ENCODE data around the gene SELP.
"Not testable (repeated sequence)": the region's sequence is repeated elsewhere in the genome, so short reads cannot be mapped to it uniquely, and the experiment has no call there.

Gene SELP

DNA sequence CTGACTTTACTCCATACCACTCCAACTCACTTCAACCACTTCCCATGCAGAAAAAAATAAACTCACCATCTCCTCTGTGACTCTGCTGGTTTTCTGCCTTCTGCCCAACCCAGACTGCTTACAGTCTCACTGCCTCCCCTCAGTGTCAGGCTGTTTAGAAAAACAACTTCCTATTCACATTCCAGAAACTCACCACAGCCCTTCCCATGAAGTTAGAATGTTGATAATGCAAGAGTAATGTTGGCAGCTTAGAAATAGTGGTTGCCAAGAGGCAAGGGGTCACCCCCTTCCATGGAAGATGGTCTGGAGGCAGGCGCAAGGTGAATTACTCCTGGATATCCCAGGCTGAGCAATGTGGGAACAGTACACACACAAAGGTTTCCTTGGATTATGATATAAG is at the start of gene SELP:
Gene SELP, minus strand, starts transcription at position 119 of the 400 bp plus-strand sequence. Its CDS starts 50 bp downstream, at position 69.
- Histone ChIP-seq H3K4me3 (no peak within 1 kb of the TSS), H3K36me3 (peaks cover 0 to 6% (median 0%) of the 10 kb centered on the region in 11 experiments; a peak in 1 of 22 replicates), H3K27ac (no peak within 1 kb of the TSS), H3K9ac (no peak within 1 kb of the TSS), H3K27me3 (no peaks in the 10 kb centered on the region), H3K4me2 (no peak within 1 kb of the TSS), H4K20me1 (no peaks in the 10 kb centered on the region), H3K4me1 (peaks cover 0 to 8% (median 0%) of the 10 kb centered on the region in 10 experiments; a peak in 3 of 20 replicates), H3K9me3 (replicated peaks in 1 of 11) (peaks cover 23 to 38% (median 25%) of the 10 kb centered on the region in 11 experiments)
- TF ChIP-seq Cebpa-rat (IDR thresholded peaks at IDR 0.05), result no peak

DNA sequence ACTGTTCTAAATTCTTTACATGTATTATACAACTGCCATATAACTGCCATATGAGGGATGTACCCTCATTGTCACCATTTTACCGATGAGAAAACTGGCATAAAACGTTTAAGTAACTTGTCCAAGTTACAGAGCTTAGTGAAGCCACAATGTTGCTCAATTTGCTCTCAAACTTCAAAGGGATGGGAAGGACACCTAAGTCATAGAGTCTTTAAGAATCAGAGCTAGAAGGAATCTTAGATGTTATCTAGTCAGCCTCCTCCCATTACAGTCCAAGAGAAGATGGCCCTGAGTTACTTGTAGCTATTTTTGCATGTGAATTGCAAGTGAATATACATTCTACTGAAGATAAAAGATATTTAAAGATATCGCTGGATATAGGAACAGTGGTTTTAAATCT is 49.8 kb upstream of the SELP start:
- H4K20me1 ChIP-seq, result no peaks in the 10 kb centered on the region
- peaks cover 0 to 9% (median 0%) of the 10 kb centered on the region in 11 experiments; a peak in 3 of 22 replicates for H3K9me3 ChIP-seq (replicated peaks in 1 of 11)
- H3K4me2 ChIP-seq, result no peak overlapping the region
- H3K9ac ChIP-seq, result no peak overlapping the region
- H3K36me3 ChIP-seq, result no peaks in the 10 kb centered on the region
- H3K4me1 ChIP-seq, result peaks cover 24 to 41% (median 38%) of the 10 kb centered on the region in 10 experiments
- TF ChIP-seq Cebpa-rat (IDR thresholded peaks at IDR 0.05), result no peak
- H3K27ac ChIP-seq, result no peak overlapping the region
- H3K27me3 ChIP-seq, result no peaks in the 10 kb centered on the region
- no peak overlapping the region for H3K4me3 ChIP-seq

DNA sequence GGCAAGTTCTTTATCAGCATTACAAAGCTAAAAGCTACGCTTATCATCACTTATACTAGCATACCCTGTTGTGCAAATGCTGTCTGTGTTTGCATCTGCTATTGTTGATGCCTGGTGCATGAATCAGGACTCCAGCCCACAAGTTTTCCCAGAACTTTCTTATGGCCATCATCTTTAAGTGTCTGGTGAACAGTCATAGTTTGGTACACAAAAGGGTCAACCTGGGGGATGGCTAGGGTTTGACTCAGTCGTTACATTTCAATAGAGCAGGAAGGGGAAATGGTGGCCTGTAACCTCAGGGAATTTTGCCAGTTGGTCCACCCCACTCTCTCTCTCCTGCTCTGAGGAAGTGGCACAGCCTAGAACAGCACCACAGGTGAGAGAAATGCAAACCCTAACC is 46.1 kb upstream of the SELP start:
- H4K20me1 ChIP-seq, result no peaks in the 10 kb centered on the region
- H3K9me3 ChIP-seq (replicated peaks in 1 of 11), result peaks cover 6 to 12% (median 8%) of the 10 kb centered on the region in 11 experiments; a peak in 19 of 22 replicates
- peaks cover 21 to 42% (median 36%) of the 10 kb centered on the region in 10 experiments for H3K4me1 ChIP-seq
- H3K4me3 ChIP-seq, result no peak overlapping the region
- no peak overlapping the region for H3K27ac ChIP-seq
- H3K36me3 ChIP-seq, result no peaks in the 10 kb centered on the region
- H3K9ac ChIP-seq, result no peak overlapping the region
- no peaks in the 10 kb centered on the region for H3K27me3 ChIP-seq
- TF ChIP-seq Cebpa-rat (IDR thresholded peaks at IDR 0.05), result no peak
- peak overlapping the region; percentile 36 to 74 (median 54) for H3K4me2 ChIP-seq

DNA sequence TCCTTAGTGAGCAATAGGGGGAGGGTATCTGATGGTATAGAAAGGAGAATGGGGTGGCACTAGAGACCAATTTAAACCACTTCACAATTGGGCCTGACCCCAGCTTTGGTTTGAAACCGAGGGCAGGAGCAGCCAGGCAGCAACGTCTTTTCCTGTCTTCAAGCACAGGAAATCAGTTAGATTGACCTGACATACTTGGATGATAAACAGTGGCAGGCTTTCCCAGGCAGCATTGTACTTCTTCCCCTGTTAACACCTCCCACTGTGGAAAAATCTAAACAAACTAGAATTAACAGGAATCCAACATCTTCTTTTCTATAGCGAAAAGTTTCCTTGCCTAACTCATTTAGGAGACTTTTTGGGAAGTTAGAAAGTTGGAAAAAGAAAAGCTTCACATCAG is 40.9 kb upstream of the SELP start:
- TF ChIP-seq Cebpa-rat (IDR thresholded peaks at IDR 0.05), result no peak
- H3K9me3 ChIP-seq (replicated peaks in 1 of 11), result peaks cover 7 to 33% (median 16%) of the 10 kb centered on the region in 11 experiments; a peak in 21 of 22 replicates
- H3K4me3 ChIP-seq, result no peak overlapping the region
- no peaks in the 10 kb centered on the region for H3K27me3 ChIP-seq
- no peaks in the 10 kb centered on the region for H3K36me3 ChIP-seq
- H3K4me2 ChIP-seq, result peak overlapping the region in 9 of 11 experiments; percentile 33 to 77 (median 66); a peak in 19 of 22 replicates
- peak overlapping the region in 2 of 11 experiments; percentile 7 to 38; a peak in 1 of 22 replicates for H3K9ac ChIP-seq
- H3K4me1 ChIP-seq, result peaks cover 20 to 42% (median 40%) of the 10 kb centered on the region in 10 experiments
- no peaks in the 10 kb centered on the region for H4K20me1 ChIP-seq
- peak overlapping the region in 5 of 11 experiments; percentile 5 to 39 (median 32); a peak in 3 of 22 replicates for H3K27ac ChIP-seq

DNA sequence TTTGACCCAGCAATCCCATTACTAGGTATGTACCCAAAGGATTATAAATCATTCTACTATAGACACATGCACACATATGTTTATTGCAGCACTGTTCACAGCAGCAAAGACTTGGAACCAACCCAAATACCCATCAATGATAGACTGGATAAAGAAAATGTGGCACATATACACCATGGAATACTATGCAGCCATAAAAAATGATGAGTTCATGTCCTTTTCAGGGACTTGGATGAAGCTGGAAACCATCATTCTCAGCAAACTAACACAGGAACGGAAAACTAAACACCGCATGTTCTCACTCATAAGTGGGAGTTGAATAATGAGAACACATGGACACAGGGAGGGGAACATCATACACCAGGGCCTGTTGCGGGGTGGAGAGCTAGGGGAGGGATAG is 40.3 kb upstream of the SELP start:
- H3K36me3 ChIP-seq, H3K27me3 ChIP-seq, H3K9ac ChIP-seq, H4K20me1 ChIP-seq, H3K4me3 ChIP-seq: not testable (repeated sequence)
- Histone ChIP-seq H3K27ac (peak overlapping the region in 1 of 11 experiments; percentile 32; a peak in 2 of 22 replicates), H3K4me2 (peak overlapping the region in 8 of 11 experiments; percentile 48 to 77 (median 66); a peak in 13 of 22 replicates), H3K9me3 (replicated peaks in 1 of 11) (peaks cover 7 to 33% (median 16%) of the 10 kb centered on the region in 11 experiments; a peak in 21 of 22 replicates), H3K4me1 (peaks cover 15 to 38% (median 35%) of the 10 kb centered on the region in 10 experiments)

DNA sequence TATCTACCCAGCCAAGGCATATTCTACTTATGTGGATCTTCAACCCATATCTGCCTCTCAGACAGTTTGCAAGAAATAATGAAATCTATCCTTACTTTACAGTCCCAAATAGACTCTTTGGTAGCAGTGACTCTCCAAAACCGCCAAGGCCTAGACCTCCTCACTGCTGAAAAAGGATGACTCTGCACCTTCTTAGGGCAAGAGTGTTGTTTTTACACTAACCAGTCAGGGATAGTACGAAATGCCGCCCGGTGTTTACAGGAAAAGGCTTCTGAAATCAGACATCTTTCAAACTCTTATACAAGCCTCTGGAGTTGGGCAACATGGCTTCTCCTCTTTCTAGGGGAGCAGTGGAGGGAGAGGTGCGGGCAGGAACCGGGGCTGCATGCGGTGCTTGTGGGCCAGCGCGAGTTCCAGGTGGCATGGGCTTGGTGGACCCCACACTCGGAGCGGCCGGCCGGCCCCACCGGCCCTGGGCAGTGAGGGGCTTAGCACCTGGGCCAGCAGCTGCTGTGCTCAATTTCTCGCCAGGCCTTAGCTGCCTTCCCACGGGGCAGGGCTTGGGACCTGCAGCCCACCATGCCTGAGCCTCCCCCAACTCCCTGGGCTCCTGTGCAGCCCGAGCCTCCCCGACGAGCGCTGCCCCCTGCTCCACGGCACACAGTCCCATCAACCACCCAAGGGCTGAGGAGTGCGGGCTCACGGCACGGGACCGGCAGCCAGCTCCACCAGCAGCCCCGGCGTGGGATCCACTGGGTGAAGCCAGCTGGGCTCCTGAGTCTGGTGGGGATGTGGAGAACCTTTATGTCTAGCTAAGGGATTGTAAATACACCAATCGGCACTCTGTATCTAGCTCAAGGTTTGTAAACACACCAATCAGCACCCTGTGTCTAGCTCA is 38.0 kb upstream of the SELP start:
- Histone ChIP-seq H3K4me2 (peak overlapping the region in 10 of 11 experiments; percentile 30 to 74 (median 50); a peak in 17 of 22 replicates), H3K4me1 (peaks cover 15 to 38% (median 35%) of the 10 kb centered on the region in 10 experiments), H3K9me3 (replicated peaks in 1 of 11) (peaks cover 2 to 27% (median 10%) of the 10 kb centered on the region in 11 experiments; a peak in 21 of 22 replicates), H3K27ac (peak overlapping the region in 8 of 11 experiments; percentile 47 to 71 (median 62); a peak in 16 of 22 replicates), H3K9ac (peak overlapping the region in 3 of 11 experiments; percentile 13 to 51 (median 32); a peak in 4 of 22 replicates)
- H3K36me3 ChIP-seq, H4K20me1 ChIP-seq, H3K27me3 ChIP-seq, H3K4me3 ChIP-seq: not testable (repeated sequence)

DNA sequence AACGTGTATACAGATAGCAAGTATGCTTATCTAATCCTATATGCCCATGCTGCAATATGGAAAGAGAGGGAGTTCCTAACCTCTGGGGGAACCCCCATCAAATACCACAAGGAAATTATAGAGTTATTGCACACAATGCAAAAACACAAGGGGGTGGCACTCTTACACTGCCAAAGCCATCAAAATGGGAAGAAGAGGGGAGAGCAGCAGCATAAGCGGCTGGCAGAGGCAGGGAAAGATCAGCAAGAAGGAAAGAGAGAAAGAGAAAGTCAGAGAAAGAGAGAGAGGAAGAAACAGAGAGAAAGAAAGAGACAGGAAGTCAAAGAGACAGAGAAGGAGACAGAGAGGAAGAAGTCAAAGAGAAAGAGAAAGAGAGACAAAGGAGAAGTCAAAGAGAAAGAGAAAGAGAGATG is 37.3 kb upstream of the SELP start:
- not testable (repeated sequence) for H3K27me3 ChIP-seq, H4K20me1 ChIP-seq, H3K36me3 ChIP-seq
- Histone ChIP-seq H3K9me3 (replicated peaks in 1 of 11) (peaks cover 0 to 28% (median 10%) of the 10 kb centered on the region in 11 experiments; a peak in 15 of 22 replicates), H3K27ac (peak overlapping the region in 8 of 11 experiments; percentile 47 to 71 (median 62); a peak in 16 of 22 replicates), H3K9ac (peak overlapping the region in 3 of 11 experiments; percentile 13 to 51 (median 32); a peak in 4 of 22 replicates), H3K4me2 (peak overlapping the region; percentile 30 to 74 (median 46); a peak in 18 of 22 replicates), H3K4me1 (peaks cover 15 to 36% (median 33%) of the 10 kb centered on the region in 10 experiments), H3K4me3 (peak overlapping the region in 1 of 10 experiments; percentile 3; a peak in 2 of 20 replicates)

DNA sequence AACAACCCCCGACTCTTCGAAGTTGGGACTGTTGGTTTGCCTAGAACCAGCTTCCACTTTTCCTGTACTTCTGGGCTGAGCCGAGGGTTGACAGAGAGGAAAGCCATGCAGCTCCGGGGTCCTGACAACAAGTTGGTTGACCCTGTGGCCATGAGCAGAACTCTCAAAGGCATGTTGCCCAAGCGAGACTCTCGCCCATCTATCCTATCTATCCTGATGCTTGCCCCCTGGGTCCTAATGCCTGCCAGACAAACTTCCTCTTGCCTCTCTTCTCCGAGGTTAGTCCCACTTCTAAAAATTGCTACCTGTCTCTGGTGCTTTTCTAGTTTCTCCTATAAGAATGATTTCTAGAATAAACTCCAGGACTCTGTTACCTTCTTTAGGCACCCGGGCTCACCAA is 32.8 kb upstream of the SELP start:
- H4K20me1 ChIP-seq, H3K9ac ChIP-seq, H3K4me3 ChIP-seq, H3K36me3 ChIP-seq, H3K4me2 ChIP-seq, H3K27me3 ChIP-seq, H3K27ac ChIP-seq: not testable (repeated sequence)
- H3K4me1 ChIP-seq, result peaks cover 8 to 13% (median 11%) of the 10 kb centered on the region in 10 experiments; a peak in 18 of 20 replicates
- H3K9me3 ChIP-seq (replicated peaks in 1 of 11), result peaks cover 6 to 27% (median 18%) of the 10 kb centered on the region in 11 experiments; a peak in 20 of 22 replicates

DNA sequence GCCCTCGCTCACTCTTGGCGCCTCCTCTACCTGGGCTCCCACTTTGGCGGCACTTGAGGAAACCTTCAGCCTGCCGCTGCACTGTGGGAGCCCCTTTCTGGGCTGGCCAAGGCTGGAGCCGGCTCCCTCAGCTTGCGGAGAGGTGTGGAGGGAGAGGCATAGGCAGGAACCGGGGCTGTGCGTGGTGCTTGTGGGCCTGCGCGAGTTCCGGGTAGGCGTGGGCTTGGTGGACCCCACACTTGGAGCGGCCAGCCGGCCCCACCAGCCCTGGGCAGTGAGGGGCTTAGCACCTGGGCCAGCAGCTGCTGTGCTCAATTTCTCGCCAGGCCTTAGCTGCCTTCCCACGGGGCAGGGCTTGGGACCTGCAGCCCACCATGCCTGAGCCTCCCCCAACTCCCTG is 31.1 kb upstream of the SELP start:
- H4K20me1 ChIP-seq, H3K4me3 ChIP-seq, H3K4me2 ChIP-seq, H3K27ac ChIP-seq, H3K4me1 ChIP-seq, H3K9ac ChIP-seq, H3K36me3 ChIP-seq, H3K27me3 ChIP-seq: not testable (repeated sequence)
- H3K9me3 ChIP-seq (replicated peaks in 1 of 11), result peaks cover 6 to 35% (median 24%) of the 10 kb centered on the region in 11 experiments; a peak in 21 of 22 replicates

DNA sequence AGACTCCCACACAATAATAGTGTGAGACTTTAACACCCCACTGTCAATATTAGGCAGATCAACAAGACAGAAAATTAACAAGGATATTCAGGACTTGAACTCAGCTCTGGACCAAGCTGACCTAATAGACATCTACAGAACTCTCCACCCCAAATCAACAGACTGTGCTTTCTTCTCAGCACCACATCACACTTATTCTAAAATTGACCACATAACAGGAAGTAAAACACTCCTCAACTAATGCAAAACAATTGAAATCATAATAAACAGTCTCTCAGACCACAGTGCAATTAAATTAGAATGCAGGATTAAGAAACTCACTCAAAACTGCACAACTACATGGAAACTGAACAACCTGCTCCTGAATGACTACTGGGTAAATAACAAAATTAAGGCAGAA is 28.9 kb upstream of the SELP start:
- not testable (repeated sequence) for H4K20me1 ChIP-seq, H3K36me3 ChIP-seq, H3K27ac ChIP-seq, H3K9ac ChIP-seq, H3K27me3 ChIP-seq, H3K4me1 ChIP-seq, H3K4me3 ChIP-seq, H3K4me2 ChIP-seq
- peaks cover 6 to 32% (median 24%) of the 10 kb centered on the region in 11 experiments; a peak in 21 of 22 replicates for H3K9me3 ChIP-seq (replicated peaks in 1 of 11)

Measured in BLaER1 treated with 17β-estradiol and CSF1 and Interleukin-3, amounts not matched to agents 10 nM and 100 nM (cell line).